GM21447 (cell line): ENCODE measurements around the gene GLYATL1B.
"Not testable (repeated sequence)": the region's sequence is repeated elsewhere in the genome, so short reads cannot be mapped to it uniquely, and the experiment has no call there.

ENCODE experiments used
- ATAC-seq: cut with Tn5 transposase; IDR thresholded peaks from one replicate; pipeline ENCODE4 v1.9.1; 2021; ENCODE audit not compliant: unreplicated experiment

GLYATL1B gene, protein sequence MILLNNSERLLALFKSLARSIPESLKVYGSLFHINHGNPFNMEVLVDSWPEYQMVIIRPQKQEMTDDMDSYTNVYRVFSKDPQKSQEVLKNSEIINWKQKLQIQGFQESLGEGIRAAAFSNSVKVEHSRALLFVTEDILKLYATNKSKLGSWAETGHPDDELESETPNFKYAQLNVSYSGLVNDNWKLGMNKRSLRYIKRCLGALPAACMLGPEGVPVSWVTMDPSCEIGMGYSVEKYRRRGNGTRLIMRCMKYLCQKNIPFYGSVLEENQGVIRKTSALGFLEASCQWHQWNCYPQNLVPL

DNA sequence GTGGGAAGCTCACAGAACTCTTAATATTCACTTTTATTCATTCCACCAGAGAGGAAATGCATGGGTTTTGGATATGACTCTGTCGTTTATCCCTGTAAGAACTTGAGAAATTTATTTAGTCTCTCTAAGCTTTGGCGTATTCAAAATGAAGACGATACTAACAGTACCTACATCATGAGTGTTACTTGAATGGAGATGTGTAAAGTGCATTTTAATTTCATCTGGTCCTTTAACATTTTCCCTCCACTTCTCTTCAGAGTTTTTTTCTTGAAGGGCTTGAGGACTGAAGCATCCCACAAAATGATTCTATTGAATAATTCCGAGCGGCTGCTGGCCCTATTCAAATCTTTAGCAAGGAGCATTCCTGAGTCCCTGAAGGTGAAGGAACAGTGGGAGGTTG lies at the start of gene GLYATL1B:
Gene GLYATL1B, plus strand, starts transcription at position 301 of the 400 bp plus-strand sequence. Its CDS starts 0 bp downstream, at position 301.
- not testable (repeated sequence) for ATAC-seq

DNA sequence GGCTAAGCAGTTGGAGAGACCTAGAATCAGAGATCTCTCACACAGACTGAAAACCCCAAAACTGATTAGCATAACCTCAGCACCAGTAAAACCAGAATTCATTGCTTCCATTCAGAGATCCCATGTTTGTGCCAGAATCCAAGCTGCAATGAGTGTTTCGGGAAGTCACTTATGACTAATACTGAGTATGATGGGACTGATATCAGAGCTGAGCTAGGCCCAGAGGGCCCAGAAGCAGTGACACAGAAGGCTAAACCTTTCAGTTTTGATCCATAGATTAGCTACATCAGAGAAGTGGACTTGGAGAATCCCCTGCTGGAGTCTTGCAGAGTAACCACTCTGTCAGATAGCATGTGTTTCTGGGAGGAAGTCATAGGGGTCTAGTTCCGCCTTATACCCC lies 49.6 kb upstream of the GLYATL1B start:
- not testable (repeated sequence) for ATAC-seq

DNA sequence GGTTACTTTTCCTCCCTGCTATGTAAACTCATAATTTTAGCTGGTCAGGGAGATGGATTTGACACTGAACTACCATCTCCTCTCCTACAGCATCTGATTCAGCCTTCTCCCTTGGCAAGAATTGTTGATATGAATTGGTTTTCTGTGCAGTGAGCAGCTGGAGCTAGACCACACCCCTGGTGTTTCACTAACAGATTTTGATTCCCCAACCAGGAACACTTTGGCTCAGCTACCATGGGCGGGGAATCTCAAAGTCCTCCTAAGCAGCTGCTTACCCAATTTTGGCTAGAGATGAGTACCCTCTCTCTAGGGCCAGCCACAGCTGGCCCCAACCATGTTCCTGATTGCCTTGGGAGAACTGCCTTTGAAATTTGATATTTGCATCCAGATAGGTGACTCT lies 48.7 kb upstream of the GLYATL1B start:
- ATAC-seq: not testable (repeated sequence)

DNA sequence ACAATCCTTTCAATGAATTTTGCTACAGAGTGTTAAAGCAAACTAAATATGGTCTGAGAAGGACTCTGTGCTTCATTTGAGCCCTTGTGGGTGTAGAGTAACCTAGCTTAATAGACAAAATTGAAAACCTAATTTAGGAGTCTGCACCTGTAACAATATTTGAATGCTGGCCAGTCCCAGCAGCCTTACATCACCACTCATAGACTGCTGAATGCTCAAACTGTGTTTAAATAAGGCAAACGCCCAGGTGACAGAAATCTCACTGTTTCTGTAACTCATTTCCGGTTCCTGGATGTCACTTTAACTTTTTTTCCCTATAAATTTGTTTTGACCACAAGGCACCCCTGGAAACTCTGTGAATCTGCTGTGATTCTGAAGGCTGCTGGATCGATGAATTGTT lies 45.5 kb upstream of the GLYATL1B start:
- no peak for ATAC-seq

DNA sequence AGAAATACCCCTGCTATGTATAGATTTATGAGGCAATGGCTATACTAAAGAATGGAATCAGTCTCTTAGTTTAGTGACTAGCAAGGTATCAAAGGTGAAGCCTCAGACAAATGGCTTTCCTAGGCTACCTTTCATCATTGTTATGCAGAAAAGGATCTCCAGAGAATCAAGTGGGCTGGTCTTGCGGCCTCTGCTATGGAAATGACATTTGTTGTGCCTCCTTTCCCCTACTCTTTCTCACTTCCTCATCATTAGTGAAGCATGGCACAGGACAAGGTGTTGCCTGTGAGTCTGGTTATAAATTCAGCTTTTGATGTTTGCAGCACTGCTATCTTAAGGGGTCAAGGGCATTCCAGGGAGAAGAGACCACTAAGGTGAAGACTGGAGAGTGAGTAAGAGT lies 34.7 kb upstream of the GLYATL1B start:
- peak; percentile 89 for ATAC-seq

DNA sequence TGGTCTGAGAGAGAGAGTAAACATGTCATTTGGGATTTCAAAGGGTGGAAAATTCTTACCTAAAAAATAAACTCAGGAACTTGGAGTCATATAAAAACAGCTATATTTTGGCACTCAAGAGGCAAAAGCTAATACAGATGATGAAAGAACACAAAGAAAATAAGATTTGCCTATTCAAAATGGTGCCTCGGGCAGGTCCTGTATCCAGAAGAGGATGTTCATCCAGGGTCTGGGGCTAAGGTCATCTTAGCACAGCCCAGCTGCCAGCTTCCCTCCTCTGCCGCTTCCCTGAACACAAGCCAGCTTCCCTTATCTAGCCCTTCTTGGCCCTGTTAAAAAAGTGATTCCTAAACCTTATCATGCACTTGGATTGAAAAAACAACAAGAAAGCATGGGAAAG lies 33.8 kb upstream of the GLYATL1B start:
- ATAC-seq: not testable (repeated sequence)

DNA sequence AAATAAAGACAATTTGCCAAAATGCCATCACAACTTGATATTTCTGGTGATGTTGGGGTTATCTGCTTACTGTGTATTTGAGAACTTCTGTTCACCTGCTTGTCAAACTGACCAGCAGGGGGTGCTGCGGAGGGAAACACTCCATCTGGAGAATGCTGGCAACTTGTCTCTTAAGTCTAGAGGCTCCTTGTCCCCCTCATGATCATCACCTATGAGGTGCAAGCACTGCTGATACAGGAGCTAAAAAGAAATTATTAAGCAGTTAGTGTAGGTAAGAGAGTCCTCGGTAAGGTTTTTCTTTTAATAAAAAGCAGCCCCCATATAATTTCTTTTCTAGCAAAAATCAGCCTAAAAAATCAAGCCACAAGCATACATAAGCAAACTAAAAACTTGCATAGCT lies 32.7 kb upstream of the GLYATL1B start:
- ATAC-seq: no peak

DNA sequence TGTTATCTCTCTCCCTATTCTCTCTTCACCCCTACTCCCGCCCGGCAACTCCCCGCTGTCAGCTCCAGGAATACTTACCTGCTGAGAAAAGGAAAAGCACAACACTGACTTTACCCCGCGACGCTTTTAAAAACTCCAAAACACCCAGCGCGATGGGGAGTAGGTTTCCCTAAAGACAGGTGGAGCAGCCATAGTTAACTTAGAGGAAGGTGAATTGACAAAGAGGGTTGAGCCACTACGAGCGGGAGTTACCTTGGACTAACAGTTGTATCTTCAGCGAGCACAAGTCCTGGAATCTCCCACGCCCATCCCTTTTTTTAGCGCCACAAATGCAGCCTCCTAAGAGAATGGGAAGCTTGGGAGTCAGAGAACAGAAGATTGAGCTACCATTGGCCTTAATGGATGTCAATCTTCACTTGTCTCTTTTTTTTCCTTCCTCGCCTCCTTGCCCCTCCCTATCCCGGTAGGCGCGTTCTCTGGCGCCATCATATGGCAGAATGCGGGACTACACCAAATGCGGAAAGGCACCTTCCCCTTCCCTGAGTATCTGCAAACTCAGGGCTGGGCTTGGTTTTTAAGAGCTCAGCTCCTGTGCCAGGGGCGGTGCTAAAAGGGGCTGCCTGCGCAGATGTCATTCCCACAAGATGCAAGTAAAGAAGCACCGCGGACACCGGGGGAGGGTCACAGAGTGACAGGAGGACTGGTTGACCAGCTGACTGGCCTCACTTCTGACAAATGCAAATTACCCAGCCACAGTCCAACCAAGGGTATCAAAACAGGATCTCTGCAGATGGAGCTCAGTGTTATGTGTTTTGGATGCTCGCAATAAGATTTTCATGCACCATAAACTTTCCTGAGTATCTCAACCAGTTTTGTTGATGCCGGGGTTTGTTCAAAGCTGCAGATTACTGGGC lies 27.7 kb upstream of the GLYATL1B start:
- peak; percentile 91 for ATAC-seq

DNA sequence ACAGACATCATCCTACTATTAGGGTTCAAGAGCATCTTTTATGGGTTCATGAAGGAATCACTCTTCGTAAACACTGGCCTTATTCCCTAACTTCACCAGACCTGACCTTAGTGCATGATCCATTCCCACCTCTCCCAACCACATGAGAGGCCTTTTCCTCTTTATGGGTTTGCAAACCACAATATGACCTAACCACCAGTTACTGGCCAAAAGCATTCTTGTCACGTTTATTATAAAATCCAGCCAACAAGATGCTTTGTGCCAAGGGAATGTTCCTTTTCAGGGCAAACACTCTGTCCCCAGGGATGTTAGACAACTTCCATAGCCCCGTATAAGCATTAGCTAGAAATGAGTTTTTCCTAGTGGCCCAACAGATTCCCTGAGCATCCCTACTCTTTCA lies 26.0 kb upstream of the GLYATL1B start:
- not testable (repeated sequence) for ATAC-seq

DNA sequence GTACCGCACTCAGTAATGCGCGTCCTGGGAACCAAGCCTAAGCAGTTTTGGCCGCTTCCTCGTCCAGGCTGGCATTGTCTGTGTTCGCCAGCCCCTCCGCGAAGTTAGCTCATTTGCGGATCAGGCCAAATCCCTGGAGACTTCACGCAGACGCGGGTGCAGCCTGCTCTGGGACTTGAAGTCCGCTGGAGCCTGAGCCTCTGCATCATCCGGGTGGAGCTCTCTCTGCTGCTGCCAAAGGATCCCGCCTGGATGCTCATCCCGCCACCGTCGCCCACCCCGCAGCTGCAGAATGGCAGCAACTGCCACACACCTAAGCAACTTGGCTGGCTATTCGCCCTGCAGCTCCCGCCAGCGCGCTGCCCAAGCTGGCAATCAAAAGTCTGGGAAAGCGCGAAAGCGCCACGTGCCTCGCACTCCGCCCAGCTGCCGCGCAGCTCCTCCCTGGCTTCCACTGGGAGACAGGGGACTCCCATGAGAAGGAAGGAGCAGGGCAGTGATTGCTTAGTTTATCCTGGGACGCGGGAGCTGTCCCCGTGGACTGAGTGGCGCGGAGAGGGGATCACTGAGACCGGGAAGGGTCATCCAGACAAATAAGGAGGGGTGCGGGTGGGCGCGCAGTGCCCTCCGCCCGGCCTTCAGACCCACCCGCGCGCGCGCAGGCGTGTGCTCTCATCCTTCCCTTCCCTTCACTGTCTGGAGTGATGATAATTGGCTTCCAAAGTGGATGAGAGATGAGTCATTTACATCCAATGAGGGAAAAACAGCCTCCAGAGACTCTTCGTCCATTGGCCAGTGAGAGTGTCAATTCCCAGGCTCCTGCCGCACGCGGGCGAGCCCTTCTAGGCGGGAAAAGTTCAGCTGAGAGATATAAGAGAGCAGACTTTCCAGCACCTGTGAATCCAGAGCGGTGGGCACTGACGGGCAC lies 23.2 kb upstream of the GLYATL1B start:
- ATAC-seq: no peak

DNA sequence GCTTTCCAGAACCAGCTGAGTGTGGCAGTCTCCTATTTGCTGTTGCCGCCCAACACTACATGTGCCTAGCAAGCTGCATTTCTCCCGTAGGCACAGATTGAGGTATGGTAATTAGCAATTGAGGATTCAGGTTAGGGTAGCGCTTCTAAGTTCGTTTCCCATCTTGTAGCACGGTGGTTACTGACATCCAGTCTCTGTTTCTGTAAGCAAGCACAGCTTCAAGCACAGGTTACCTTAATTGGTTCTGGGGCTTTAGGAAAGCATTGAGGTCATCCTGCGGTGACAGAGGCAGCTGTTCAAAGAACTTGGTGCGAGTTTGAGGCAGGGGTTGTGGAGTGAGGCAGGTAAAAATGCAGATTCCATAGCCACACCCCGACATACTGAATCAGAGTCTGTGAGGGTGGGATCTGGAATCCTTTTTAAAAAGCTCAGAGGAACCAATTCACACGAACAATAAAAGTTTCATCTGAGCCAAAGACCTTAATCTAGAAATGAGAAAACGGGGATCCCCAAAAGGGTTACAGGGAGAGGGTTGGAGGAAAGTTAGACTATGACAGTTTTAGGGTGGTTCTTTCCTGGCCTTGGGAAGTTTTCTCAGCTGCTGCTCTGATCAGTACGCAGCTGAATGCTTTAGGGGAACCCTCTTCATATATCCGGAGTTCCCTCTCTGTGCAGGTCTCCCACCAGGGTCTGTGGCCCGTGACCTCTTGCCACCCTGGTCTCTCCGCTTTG lies 21.9 kb upstream of the GLYATL1B start:
- peak; percentile 59 for ATAC-seq

DNA sequence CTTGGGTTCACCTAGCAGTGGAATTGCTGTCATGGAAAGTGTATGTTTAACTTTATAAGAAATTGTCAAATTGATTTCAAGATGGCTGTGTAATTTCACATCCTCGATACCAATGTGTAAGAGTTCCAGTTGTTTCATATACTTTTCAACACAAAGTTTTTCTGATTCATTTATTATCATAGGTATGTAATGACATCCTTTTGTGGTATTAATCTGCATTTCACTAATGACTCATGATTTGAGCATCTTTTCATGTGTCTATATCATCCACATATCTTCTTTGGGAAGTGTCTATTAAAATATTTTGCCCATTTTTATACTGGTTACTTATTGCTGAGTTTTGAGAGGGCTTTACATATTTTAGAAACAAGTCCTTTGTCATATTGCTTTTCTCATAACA lies 17.0 kb upstream of the GLYATL1B start:
- ATAC-seq: no peak

DNA sequence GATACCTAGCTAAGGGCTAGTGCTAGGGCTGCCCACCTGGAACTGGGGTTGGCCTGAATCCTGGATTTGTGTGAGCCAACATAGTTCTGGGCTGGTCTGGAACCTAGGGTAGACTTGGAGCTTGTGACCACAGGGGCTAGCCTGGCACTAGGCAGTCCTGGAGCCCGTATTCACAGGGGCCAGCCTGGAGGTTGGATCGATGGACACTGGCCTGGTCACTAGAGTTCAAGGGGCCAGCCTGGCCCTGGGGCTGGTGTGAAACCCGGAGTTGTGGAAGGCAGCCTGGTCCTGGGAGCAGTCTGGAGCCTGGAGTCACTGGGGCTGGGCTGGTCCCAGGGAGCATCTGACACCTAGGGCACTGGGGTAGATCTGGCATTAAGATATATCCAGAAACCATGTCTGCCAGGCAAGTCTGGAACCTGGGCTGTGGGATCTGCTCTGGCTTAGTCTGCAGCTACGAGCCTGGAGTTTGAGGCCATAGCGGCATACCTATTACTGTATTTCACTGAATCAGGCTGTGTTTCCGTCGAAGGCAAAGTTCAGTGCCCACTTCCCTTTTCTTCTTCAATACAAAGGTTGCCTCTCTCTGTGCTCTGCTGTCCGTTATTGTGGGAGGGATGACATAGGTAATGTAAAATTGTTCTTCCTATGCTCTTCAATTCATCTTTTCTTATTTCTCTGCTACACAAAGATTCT lies 9.1 kb upstream of the GLYATL1B start:
- peak; percentile 94 for ATAC-seq

DNA sequence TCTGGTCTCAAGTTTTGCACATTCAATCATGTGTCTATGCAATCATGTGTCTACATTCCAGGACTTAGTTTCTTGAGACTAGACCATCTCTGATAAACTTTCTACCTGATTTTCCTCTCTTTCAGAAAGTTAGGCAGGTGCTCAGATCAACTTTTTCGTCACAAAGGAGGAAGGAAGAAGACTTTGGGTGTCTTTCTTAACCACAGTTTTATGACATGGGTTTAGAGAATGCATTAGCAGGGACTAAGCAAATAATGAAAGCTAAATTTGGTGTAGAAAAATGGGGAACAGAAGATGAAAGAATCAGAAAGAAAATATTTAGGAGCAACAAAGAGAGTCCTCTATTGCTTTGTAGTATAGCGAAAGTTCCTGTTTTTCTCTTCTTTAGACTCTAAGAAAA lies 7.7 kb upstream of the GLYATL1B start:
- ATAC-seq: no peak

DNA sequence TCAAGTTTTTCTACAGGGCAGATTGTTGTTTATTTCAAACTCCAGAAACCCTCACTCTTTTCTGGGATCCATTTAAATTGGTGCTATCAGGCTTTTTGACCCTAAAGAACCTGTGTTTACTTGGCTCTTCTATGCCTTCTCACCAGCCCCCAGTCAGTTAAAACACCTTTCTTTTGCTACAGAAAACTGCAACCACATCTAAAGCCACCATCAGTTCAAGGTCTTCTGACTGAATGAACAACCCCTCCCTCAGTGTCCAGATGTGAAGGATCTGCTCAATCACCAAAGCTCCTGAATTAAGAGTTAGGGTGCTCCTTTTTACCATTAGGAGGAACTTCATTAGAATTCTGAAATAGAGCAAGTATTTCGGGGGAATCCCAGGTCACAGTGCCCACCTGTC lies 7.0 kb upstream of the GLYATL1B start:
- ATAC-seq: no peak

DNA sequence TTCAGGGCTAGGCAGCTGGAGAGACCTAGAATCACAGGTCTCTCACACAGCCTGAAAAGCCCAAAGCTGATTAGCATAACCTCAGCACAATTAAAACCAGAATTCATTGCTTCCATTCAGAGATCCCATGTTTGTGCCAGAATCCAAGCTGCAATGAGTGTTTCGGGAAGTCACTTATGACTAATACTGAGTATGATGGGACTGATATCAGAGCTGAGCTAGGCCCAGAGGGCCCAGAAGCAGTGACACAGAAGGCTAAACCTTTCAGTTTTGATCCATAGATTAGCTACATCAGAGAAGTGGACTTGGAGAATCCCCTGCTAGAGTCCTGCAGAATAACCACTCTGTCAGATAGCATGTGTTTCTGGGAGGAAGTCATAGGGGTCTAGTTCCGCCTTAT lies 5.7 kb upstream of the GLYATL1B start:
- ATAC-seq: not testable (repeated sequence)

DNA sequence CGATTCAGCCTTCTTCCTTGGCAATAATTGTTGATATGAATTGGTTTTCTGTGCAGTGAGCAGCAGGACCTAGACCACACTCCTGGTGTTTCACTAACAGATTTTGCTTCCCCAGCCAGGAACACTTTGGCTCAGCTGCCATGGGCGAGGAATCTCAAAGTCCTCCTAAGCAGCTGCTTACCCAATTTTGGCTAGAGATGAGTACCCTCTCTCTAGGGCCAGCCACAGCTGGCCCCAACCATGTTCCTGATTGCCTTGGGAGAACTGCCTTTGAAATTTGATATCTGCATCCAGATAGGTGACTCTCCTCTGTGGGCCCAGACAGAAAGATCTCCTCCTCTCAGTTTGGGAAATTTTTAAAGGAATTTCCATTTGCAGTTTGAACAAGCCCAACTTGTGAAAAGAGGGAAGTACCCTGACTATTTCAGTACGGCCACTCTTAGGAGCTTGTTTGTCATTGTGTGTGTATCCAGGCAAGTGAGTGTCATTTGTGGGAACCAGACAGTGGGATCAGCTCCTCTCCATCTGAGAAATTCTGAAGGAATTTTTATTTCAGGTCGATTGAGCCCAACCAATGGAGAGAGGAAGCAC lies 4.6 kb upstream of the GLYATL1B start:
- not testable (repeated sequence) for ATAC-seq

DNA sequence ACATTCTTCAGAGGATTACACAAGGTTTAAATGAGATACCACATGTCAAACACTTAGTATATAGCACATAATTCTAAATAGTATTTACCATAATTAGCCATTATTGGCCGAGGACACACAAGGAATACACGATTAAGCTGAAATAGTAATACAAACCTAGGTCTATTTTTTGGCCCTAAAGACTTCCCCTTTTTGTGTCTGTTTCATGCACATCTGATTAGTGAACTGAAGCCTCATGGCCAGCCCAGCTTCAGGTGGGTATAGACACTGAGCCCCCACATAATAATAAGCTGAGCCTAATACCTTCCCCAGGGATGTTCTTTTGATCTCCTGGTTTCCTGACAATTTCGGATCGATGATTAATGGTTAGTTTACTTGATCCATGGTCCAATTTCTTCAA lies 2.1 kb downstream of the GLYATL1B start:
- no peak for ATAC-seq

DNA sequence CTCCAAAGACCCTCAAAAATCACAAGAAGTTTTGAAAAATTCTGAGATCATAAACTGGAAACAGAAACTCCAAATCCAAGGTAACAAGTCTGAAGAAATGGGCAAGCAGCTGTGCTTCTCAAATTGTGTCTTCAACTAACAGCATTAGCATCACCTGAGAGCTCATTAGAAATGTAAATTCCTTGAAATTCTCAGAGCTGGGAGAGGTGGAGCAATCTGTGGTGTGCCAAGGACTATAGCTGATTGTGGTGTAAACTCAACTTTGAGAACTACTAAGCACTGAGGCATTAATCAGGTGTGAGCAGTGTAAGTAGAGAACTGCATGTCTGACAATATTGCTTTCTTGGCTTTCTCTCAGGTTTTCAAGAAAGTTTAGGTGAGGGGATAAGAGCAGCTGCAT lies 7.5 kb downstream of the GLYATL1B start:
- ATAC-seq: not testable (repeated sequence)
